ENCODE results near the gene ADAMTSL5. TPM values are rescaled to one million over a fixed set of nuclear protein-coding genes. Genes with fewer than 3 reads are reported as not detected.
"Not testable (repeated sequence)": the region's sequence is repeated elsewhere in the genome, so short reads cannot be mapped to it uniquely, and the experiment has no call there.

ADAMTSL5 gene
- total and polyA plus RNA-seq, 9 of the 15 experiments (the other 6 are each of a cell fraction or from before 2014, with no cell fraction given) = 1.0 to 11.6 (median 4.1) TPM

- in situ Hi-C loops (cut with MboI); DNase-seq (ENCODE audit: extremely low read depth in 1 of 4, low spot score in 3 of 4); CTCF ChIA-PET (ENCODE audit: low intra/inter-chr PET ratio); H3K9me3 ChIP-seq (replicated peaks; ENCODE audit: control insufficient read depth, insufficient read depth, low read depth, low read length); H3K4me2 ChIP-seq (ENCODE audit: insufficient read depth, low read length); H3K4me3 ChIP-seq; H3K9me1 ChIP-seq (ENCODE audit: control insufficient read depth, insufficient read depth, low read length); H3K27me3 ChIP-seq (ENCODE audit: control insufficient read depth in 2 of 2, insufficient read depth in 2 of 2, low read length in 2 of 2); H4K20me1 ChIP-seq (replicated peaks; ENCODE audit: control insufficient read depth, insufficient read depth, low read length); FAIRE-seq; H2AFZ ChIP-seq (ENCODE audit: low read depth, low read length); ATAC-seq; intact Hi-C loops (cut with micrococcal nuclease); BruUV-seq (replicated peaks): not testable (repeated sequence)
- Histone ChIP-seq H3K4me1 (replicated peaks in 1 of 2; ENCODE audit: control insufficient read depth in 2 of 2, insufficient read depth in 2 of 2, low read length in 2 of 2) (peaks cover 5 to 83% of the 10 kb centered on the region in 2 experiments; a peak in 4 of 5 replicates), H3K9ac (ENCODE audit: insufficient read depth in 1 of 2, low read depth in 2 of 2, low read length in 2 of 2) (peak overlapping the region in 1 of 2 experiments; percentile 24; a peak in 2 of 4 replicates), H3K36me3 (ENCODE audit: control insufficient read depth, insufficient read depth, low read length) (peaks cover 33% of the 10 kb centered on the region; the same call in 2 of the 3 replicates), H3K79me2 (ENCODE audit: control insufficient read depth, insufficient read depth, low read length) (peaks cover 44% of the 10 kb centered on the region), H3K27ac (ENCODE audit: extremely low read depth, low read depth, low read length) (0 out of 3 replicates have a peak overlapping the region, but pooled peaks have one; percentile 28)
- TF ChIP-seq ZNF24 (IDR thresholded peaks at IDR 0.05) = 0 out of 2 replicates have a peak, but pooled peaks have one; percentile 36
- POLR2A ChIA-PET = interaction anchor here (0.8 kb wide), 1 partner anchor 10 kb away, joined by 4 read pairs; no protein-coding TSS in a partner anchor
- 95% methylated on average over 6 of the region's 9 CpGs for WGBS (ENCODE audit: insufficient coverage, low coverage, missing lambda C conversion rate)
Observed at GRCh38 chr19:1477056-1477455, 35.8 kb downstream of the ADAMTSL5 start.

- H4K20me1 ChIP-seq (replicated peaks; ENCODE audit: control insufficient read depth, insufficient read depth, low read length) = peaks cover 18% of the 10 kb centered on the region
- in situ Hi-C loops (cut with MboI) (no loop called here), intact Hi-C loops (cut with micrococcal nuclease) (no loop called here)
- peak overlapping the region in 1 of 2 experiments; percentile 74; a peak in 2 of 4 replicates for H3K9ac ChIP-seq (ENCODE audit: insufficient read depth in 1 of 2, low read depth in 2 of 2, low read length in 2 of 2)
- POLR2A ChIA-PET = interaction anchor here (1.1 to 2.3 kb wide), 2 partner anchors 13 to 15 kb away, joined by 5 to 6 read pairs; partner anchors contain the start of gene REEP6
- no peak overlapping the region for H3K4me3 ChIP-seq
- DNase-seq (ENCODE audit: extremely low read depth in 1 of 4, low spot score in 3 of 4) (no peak), ATAC-seq (no peak), FAIRE-seq (no peak)
- no peaks in the 10 kb centered on the region; the same call in 1 of the 2 replicates for H3K9me3 ChIP-seq (replicated peaks; ENCODE audit: control insufficient read depth, insufficient read depth, low read depth, low read length)
- H3K4me1 ChIP-seq (replicated peaks in 1 of 2; ENCODE audit: control insufficient read depth in 2 of 2, insufficient read depth in 2 of 2, low read length in 2 of 2) = peaks cover 11 to 83% of the 10 kb centered on the region in 2 experiments
- H3K4me2 ChIP-seq (ENCODE audit: insufficient read depth, low read length) = no peak overlapping the region
- no peaks in the 10 kb centered on the region for H3K9me1 ChIP-seq (ENCODE audit: control insufficient read depth, insufficient read depth, low read length)
- peaks cover 54% of the 10 kb centered on the region for H3K79me2 ChIP-seq (ENCODE audit: control insufficient read depth, insufficient read depth, low read length)
- CTCF ChIA-PET (ENCODE audit: low intra/inter-chr PET ratio) = no interaction called here
- no peaks in the 10 kb centered on the region for H3K27me3 ChIP-seq (ENCODE audit: control insufficient read depth in 2 of 2, insufficient read depth in 2 of 2, low read length in 2 of 2)
- H3K27ac ChIP-seq (ENCODE audit: extremely low read depth, low read depth, low read length) = no peak overlapping the region
- no TSS peak for BruUV-seq (replicated peaks)
- H3K36me3 ChIP-seq (ENCODE audit: control insufficient read depth, insufficient read depth, low read length) = peaks cover 33% of the 10 kb centered on the region; the same call in 2 of the 3 replicates
- no peak overlapping the region for H2AFZ ChIP-seq (ENCODE audit: low read depth, low read length)
- 89% methylated on average over 22 of the region's 31 CpGs for WGBS (ENCODE audit: insufficient coverage, low coverage, missing lambda C conversion rate)
- TF ChIP-seq BACH1 (tag; IDR thresholded peaks at IDR 0.05) (no peak), ZKSCAN3 (CRISPR knock-in tag; IDR thresholded peaks at IDR 0.05) (no peak), MIER1 (IDR thresholded peaks at IDR 0.05; ENCODE audit: low read depth) (no peak), DEAF1 (CRISPR knock-in tag; IDR thresholded peaks at IDR 0.05) (no peak), POLR2A (conservative IDR thresholded peaks at IDR 0.05) (0 out of 2 replicates have a peak, but pooled peaks have one; percentile 8), ZNF134 (CRISPR knock-in tag; conservative IDR thresholded peaks at IDR 0.05) (no peak), POLR2G (IDR thresholded peaks at IDR 0.05; ENCODE audit: low read depth, low read length) (peak; percentile 71), RBFOX2 (IDR thresholded peaks at IDR 0.05; ENCODE audit: low read depth, low read length) (peak; percentile 51), ZNF444 (CRISPR knock-in tag; IDR thresholded peaks at IDR 0.05) (no peak), ZNF699 (CRISPR knock-in tag; IDR thresholded peaks at IDR 0.05; ENCODE audit: insufficient replicate concordance) (no peak), BRD4 (IDR thresholded peaks at IDR 0.05) (no peak)
Observed at GRCh38 chr19:1475751-1476437, 36.9 kb downstream of the ADAMTSL5 start.
